ENCODE results near the gene DGKQ. TPM values are rescaled to one million over a fixed set of nuclear protein-coding genes. Genes with fewer than 3 reads are reported as not detected.

DGKQ gene
- total RNA-seq, 1 experiment from 2014 or later: 19.4 TPM

DNA sequence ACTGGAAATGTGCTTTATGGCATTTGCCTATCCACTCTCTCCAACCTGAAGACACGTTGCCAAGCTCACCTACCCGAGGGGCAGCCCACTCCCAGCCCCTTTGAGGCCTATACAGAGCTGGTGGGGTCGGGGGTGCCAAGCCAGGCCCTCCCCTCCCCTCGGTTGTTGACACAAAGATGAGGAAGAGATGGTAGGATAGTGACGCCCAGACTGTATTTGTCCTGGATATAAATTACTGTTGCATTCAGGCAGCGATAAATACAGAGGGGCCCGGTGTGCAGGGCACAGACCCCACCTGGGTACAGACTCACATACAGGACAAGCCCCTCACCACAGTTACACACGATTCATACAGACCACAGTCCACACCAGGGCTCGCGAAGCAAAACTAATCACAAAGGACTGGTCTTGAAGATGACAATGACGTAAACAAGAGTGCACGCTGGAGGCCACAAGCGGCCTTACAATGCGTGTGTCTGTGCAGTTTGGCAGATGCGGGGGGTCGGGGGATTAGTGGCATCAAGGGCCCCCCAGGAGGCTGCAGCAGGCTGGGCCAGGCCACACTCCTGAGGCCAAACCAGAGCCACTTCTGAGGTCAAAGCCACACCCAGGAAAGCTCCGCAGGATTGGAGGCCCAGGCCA, 14.6 kb downstream of the DGKQ start:
- H3K36me3 ChIP-seq (replicated peaks; ENCODE audit: control insufficient read depth, insufficient read depth, low read length): no peaks in the 10 kb centered on the region; the same call in 1 of the 2 replicates
- no peak overlapping the region for H3K4me3 ChIP-seq (ENCODE audit: insufficient read depth, low read depth, low read length)
- H3K27me3 ChIP-seq (ENCODE audit: control insufficient read depth, insufficient read depth, low read length): no peaks in the 10 kb centered on the region
- DNase-seq: peak; percentile 45

DNA sequence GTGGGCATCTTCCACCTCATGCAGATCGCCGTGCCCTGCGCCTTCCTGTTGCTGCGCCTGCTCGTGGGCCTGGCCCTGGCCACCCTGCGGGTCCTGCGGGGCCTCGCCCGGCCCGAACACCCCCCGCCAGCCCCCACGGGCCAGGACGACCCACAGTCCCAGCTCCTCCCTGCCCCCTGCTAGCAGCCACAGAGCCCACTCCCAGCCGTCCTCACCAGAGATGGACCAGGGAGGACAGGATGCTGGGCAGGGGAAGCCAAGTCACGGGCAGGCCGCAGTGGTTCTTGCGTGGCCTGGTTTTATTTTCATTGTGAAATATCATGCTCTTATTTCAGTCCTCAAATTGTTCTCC, 15.1 kb downstream of the DGKQ start:
- H3K27me3 ChIP-seq (ENCODE audit: control insufficient read depth, insufficient read depth, low read length): no peaks in the 10 kb centered on the region
- DNase-seq: peak; percentile 58
- no peaks in the 10 kb centered on the region; the same call in 1 of the 2 replicates for H3K36me3 ChIP-seq (replicated peaks; ENCODE audit: control insufficient read depth, insufficient read depth, low read length)
- no peak overlapping the region for H3K4me3 ChIP-seq (ENCODE audit: insufficient read depth, low read depth, low read length)

DNA sequence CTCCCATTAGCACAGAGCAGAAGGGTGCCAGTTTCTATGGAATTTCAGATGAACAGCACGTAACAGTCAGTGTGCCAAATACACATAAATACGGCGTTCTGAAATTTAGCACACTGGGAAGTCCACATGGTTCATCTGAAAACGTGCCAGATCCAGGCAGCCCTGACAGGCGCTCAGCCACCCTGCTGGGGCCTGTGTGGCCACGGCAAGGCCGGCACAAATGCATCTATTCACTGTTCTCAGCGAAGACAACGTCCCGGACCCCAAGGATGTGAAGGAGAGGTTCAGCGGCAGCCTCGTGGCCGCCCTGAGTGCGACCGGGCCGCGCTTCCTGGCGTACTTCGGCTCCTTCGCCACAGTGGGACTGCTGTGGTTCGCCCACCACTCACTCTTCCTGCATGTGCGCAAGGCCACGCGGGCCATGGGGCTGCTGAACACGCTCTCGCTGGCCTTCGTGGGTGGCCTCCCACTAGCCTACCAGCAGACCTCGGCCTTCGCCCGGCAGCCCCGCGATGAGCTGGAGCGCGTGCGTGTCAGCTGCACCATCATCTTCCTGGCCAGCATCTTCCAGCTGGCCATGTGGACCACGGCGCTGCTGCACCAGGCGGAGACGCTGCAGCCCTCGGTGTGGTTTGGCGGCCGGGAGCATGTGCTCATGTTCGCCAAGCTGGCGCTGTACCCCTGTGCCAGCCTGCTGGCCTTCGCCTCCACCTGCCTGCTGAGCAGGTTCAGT, 15.6 kb downstream of the DGKQ start:
- no peaks in the 10 kb centered on the region; the same call in 1 of the 2 replicates for H3K36me3 ChIP-seq (replicated peaks; ENCODE audit: control insufficient read depth, insufficient read depth, low read length)
- no peak overlapping the region for H3K4me3 ChIP-seq (ENCODE audit: insufficient read depth, low read depth, low read length)
- no peaks in the 10 kb centered on the region for H3K27me3 ChIP-seq (ENCODE audit: control insufficient read depth, insufficient read depth, low read length)
- peak; percentile 58 for DNase-seq

DNA sequence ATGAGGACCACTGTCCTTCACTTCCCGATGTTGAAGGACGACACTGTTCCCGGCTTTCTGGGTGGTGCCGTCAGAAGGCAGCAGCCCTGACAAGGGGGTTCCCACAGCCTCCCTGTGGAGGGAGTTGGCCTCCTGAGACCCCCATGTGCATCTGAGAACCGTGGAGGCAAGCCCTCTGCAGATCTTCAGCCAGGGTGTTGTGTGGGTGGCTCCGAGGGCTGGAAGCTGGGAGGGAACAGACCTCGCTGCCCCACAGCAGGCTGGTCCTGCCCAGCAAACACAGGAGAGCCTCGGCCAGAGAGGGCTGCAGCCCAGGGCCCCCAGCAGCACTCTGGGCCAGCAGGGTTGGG, 16.2 kb downstream of the DGKQ start:
- Histone ChIP-seq H3K36me3 (replicated peaks; ENCODE audit: control insufficient read depth, insufficient read depth, low read length) (no peaks in the 10 kb centered on the region; the same call in 1 of the 2 replicates), H3K27me3 (ENCODE audit: control insufficient read depth, insufficient read depth, low read length) (no peaks in the 10 kb centered on the region), H3K4me3 (ENCODE audit: insufficient read depth, low read depth, low read length) (no peak overlapping the region)
- DNase-seq: peak; percentile 60

GRCh38 chr4:956531-957230, 16.7 kb downstream of the DGKQ start:
- DNase-seq: no peak
- Histone ChIP-seq H3K36me3 (replicated peaks; ENCODE audit: control insufficient read depth, insufficient read depth, low read length) (no peaks in the 10 kb centered on the region; the same call in 1 of the 2 replicates), H3K27me3 (ENCODE audit: control insufficient read depth, insufficient read depth, low read length) (no peaks in the 10 kb centered on the region), H3K4me3 (ENCODE audit: insufficient read depth, low read depth, low read length) (no peak overlapping the region)

- H3K4me3 ChIP-seq (ENCODE audit: insufficient read depth, low read depth, low read length): no peak overlapping the region
Observed at GRCh38 chr4:955931-956381, 17.4 kb downstream of the DGKQ start.

DNA sequence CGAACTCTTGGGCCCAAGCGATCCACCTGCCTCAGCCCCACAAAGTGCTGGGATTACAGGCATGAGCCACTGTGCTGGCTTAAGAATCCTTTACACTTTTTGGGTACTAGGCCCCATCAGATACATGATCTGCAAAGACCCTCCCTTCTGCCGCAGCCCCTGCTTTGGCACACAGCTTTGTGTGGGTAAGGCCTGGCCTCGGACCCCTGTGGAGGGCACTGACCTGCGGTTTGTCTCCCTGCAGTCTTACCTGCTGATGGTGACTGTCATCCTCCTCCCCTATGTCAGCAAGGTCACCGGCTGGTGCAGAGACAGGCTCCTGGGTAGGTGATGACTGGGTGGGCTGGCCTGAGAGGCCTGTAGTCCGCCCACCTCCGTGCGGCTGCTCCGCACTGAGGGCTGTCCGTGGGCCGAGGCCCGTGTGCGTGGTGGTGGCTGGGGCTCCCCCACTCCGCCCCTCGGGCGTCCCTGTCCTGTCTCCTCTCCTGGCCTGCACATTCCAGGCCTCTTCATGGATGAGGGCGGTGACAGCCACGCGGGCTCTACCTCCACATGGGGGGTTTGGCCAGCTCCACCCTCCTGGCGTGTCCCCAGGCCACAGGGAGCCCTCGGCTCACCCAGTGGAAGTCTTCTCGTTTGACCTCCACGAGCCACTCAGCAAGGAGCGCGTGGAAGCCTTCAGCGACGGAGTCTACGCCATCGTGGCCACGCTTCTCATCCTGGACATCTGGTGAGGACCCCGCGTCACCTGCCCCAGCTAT, 18.0 kb downstream of the DGKQ start:
- Histone ChIP-seq H3K27me3 (ENCODE audit: control insufficient read depth, insufficient read depth, low read length) (no peaks in the 10 kb centered on the region), H3K36me3 (replicated peaks; ENCODE audit: control insufficient read depth, insufficient read depth, low read length) (no peaks in the 10 kb centered on the region; the same call in 1 of the 2 replicates), H3K4me3 (ENCODE audit: insufficient read depth, low read depth, low read length) (no peak overlapping the region)
- peak; percentile 54 for DNase-seq

More at GRCh38 chr4:955931-956381, 17.4 kb downstream of the DGKQ start:
- DNase-seq: peak; percentile 61
- Histone ChIP-seq H3K36me3 (replicated peaks; ENCODE audit: control insufficient read depth, insufficient read depth, low read length) (no peaks in the 10 kb centered on the region; the same call in 1 of the 2 replicates), H3K27me3 (ENCODE audit: control insufficient read depth, insufficient read depth, low read length) (no peaks in the 10 kb centered on the region)

DNA sequence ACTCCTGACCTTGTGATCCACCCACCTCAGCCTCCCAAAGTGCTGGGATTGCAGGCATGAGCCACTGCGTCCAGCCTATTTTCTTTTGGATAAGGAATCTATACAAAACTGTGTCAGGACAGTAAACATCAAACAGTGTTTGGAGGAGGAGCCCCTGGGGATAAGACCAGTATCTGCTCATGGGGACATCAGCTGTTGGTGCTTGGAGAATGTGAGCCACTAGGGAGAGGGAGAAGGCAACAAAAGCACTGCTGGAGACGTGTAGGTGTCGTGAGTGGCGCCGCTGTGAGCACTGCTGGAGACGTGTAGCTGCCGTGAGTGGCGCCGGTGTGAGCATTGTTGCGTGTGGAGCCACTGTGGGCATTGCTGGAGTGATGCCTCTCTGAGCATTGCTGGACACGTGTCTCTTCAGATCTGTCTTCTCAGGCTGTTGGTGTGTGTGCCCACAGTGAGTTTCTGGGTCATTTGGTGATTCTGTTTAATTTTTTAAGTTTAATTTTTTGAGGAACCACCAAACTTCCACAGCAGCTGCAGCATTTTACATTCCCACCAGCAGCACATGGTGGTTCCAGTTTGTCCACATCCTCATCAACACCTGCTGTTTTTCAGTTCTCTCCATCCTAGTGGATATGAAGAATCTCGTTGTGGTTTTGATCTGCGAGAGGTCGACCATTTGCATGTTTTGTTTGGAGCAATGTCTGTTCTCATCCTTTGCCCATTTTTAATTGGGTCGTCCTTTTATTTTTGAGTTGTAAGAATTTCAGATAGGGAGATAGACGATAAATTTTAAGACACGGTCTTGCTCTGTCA, 19.0 kb downstream of the DGKQ start:
- no peaks in the 10 kb centered on the region for H3K27me3 ChIP-seq (ENCODE audit: control insufficient read depth, insufficient read depth, low read length)
- H3K4me3 ChIP-seq (ENCODE audit: insufficient read depth, low read depth, low read length): no peak overlapping the region
- peak; percentile 22 for DNase-seq
- no peaks in the 10 kb centered on the region; the same call in 1 of the 2 replicates for H3K36me3 ChIP-seq (replicated peaks; ENCODE audit: control insufficient read depth, insufficient read depth, low read length)

GRCh38 chr4:953574-953915, 19.8 kb downstream of the DGKQ start:
- no peak for DNase-seq
- H3K36me3 ChIP-seq (replicated peaks; ENCODE audit: control insufficient read depth, insufficient read depth, low read length): no peaks in the 10 kb centered on the region
- no peaks in the 10 kb centered on the region for H3K27me3 ChIP-seq (ENCODE audit: control insufficient read depth, insufficient read depth, low read length)
- no peak overlapping the region for H3K4me3 ChIP-seq (ENCODE audit: insufficient read depth, low read depth, low read length)

- Histone ChIP-seq H3K4me3 (ENCODE audit: insufficient read depth, low read depth, low read length) (no peak overlapping the region), H3K27me3 (ENCODE audit: control insufficient read depth, insufficient read depth, low read length) (no peaks in the 10 kb centered on the region), H3K36me3 (replicated peaks; ENCODE audit: control insufficient read depth, insufficient read depth, low read length) (no peaks in the 10 kb centered on the region)
- DNase-seq: peak; percentile 47
Observed at GRCh38 chr4:952881-953573, 20.3 kb downstream of the DGKQ start.

GRCh38 chr4:951594-952468, 21.5 kb downstream of the DGKQ start:
- no peaks in the 10 kb centered on the region for H3K36me3 ChIP-seq (replicated peaks; ENCODE audit: control insufficient read depth, insufficient read depth, low read length)
- no peak overlapping the region for H3K4me3 ChIP-seq (ENCODE audit: insufficient read depth, low read depth, low read length)
- DNase-seq: peak; percentile 49
- H3K27me3 ChIP-seq (ENCODE audit: control insufficient read depth, insufficient read depth, low read length): no peaks in the 10 kb centered on the region

DNA sequence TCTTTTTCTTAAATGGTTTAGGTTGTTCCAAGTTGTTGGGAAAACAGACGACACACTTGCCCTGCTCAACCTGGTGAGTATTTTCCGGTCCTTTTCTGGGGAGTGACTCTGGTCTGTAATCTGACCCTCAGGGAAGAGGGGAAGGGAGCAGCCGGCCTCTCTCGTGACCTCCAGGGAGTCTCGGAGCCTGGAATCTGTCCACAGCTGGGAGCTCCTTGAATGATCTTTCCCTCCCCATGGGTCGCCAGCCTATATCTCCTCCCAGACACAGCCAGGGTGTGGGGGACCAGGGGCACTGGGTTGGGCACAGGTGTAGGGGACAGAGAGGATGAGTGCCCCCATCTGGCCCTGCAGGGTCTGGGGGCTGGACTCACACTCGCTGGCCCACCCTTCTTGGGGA, 22.2 kb downstream of the DGKQ start:
- DNase-seq: peak; percentile 66
- no peaks in the 10 kb centered on the region for H3K36me3 ChIP-seq (replicated peaks; ENCODE audit: control insufficient read depth, insufficient read depth, low read length)
- no peaks in the 10 kb centered on the region; the same call in 1 of the 2 replicates for H3K27me3 ChIP-seq (ENCODE audit: control insufficient read depth, insufficient read depth, low read length)
- H3K4me3 ChIP-seq (ENCODE audit: insufficient read depth, low read depth, low read length): no peak overlapping the region
